Right kidney (tissue), 9 donors: ENCODE data around the gene AMBRA1.
A peak's percentile ranks its signal among the peaks of the same experiment; 100 is the strongest.

Experiments
- DNase-seq: peaks from one replicate; pipeline ENCODE4 v3.0.0-alpha.2; 2016
- long read RNA-seq, 8 donors: transcript quantifications; one replicate each; lab custom pipeline, GENCODE V29; 2026

Gene AMBRA1, protein sequence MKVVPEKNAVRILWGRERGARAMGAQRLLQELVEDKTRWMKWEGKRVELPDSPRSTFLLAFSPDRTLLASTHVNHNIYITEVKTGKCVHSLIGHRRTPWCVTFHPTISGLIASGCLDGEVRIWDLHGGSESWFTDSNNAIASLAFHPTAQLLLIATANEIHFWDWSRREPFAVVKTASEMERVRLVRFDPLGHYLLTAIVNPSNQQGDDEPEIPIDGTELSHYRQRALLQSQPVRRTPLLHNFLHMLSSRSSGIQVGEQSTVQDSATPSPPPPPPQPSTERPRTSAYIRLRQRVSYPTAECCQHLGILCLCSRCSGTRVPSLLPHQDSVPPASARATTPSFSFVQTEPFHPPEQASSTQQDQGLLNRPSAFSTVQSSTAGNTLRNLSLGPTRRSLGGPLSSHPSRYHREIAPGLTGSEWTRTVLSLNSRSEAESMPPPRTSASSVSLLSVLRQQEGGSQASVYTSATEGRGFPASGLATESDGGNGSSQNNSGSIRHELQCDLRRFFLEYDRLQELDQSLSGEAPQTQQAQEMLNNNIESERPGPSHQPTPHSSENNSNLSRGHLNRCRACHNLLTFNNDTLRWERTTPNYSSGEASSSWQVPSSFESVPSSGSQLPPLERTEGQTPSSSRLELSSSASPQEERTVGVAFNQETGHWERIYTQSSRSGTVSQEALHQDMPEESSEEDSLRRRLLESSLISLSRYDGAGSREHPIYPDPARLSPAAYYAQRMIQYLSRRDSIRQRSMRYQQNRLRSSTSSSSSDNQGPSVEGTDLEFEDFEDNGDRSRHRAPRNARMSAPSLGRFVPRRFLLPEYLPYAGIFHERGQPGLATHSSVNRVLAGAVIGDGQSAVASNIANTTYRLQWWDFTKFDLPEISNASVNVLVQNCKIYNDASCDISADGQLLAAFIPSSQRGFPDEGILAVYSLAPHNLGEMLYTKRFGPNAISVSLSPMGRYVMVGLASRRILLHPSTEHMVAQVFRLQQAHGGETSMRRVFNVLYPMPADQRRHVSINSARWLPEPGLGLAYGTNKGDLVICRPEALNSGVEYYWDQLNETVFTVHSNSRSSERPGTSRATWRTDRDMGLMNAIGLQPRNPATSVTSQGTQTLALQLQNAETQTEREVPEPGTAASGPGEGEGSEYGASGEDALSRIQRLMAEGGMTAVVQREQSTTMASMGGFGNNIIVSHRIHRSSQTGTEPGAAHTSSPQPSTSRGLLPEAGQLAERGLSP (N-terminal part only)
- long read RNA-seq, donor 1, partial matches to known transcripts = 5 of 6 reads
- long read RNA-seq, donor 1, other reads (novel, unspliced or antisense) = 0 of 6 reads
- long read RNA-seq, donor 2, full-length matches to known transcripts = 2 of 2 reads
- long read RNA-seq, donor 2, partial matches to known transcripts = 0 of 2 reads
- long read RNA-seq, donor 2, other reads (novel, unspliced or antisense) = 0 of 2 reads
- long read RNA-seq, donor 3, full-length matches to known transcripts = 1 of 1 reads
- long read RNA-seq, donor 3, partial matches to known transcripts = 0 of 1 reads
- long read RNA-seq, donor 3, other reads (novel, unspliced or antisense) = 0 of 1 reads
- long read RNA-seq, donor 4, full-length matches to known transcripts = 4 of 4 reads
- long read RNA-seq, donor 4, partial matches to known transcripts = 0 of 4 reads
- long read RNA-seq, donor 4, other reads (novel, unspliced or antisense) = 0 of 4 reads
- long read RNA-seq, donor 5, partial matches to known transcripts = 0 of 1 reads
- long read RNA-seq, donor 5, other reads (novel, unspliced or antisense) = 0 of 1 reads
- long read RNA-seq, donor 6 = 0 reads
- long read RNA-seq, donor 7, partial matches to known transcripts = 0 of 3 reads
- long read RNA-seq, donor 7, other reads (novel, unspliced or antisense) = 0 of 3 reads
- long read RNA-seq, donor 8 = 0 reads

DNA sequence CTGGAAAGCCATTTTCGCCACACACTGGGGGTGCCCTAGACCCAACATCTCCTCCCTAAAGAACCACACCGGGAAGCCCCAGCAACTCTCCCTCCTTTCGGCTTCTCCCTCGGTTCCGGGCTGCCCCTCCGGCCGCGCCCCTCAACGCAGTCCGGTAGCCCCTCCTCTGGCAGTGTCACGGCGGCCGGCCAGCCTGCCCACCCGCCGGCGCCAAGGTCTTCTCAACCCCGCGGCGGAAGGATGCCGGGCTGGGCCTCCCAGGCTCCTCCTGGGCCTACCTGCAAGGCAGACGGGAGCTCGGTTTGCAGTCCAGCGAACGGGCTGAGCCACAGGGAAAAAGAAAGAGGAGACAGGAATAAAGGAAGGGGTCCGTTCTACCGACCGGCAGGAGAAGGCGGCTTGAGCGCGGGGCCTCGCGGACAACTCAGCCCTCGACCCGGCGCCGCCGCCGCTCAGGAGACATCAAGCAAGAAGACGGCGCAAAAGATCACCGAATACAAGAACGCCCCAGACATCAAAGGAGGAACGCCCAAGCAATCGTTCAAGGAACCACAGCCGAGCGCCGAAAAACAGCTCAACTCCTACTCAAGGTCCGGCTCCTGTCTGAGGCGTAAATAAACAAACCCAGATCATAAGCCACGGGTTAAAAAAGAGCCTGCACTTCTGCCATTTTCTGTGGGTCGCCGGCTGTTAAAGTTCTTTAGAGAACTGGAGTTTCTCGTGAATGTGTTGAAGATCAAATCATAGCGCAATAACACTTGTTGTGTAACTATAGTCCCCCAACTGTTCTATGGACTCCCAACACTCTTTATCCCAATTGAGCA is at the start of gene AMBRA1:
AMBRA1 (minus strand) TSS at position 474 of the 824 bp plus-strand sequence. CDS start 45,643 bp downstream, outside the sequence.
- peak; percentile 96 for DNase-seq

DNA sequence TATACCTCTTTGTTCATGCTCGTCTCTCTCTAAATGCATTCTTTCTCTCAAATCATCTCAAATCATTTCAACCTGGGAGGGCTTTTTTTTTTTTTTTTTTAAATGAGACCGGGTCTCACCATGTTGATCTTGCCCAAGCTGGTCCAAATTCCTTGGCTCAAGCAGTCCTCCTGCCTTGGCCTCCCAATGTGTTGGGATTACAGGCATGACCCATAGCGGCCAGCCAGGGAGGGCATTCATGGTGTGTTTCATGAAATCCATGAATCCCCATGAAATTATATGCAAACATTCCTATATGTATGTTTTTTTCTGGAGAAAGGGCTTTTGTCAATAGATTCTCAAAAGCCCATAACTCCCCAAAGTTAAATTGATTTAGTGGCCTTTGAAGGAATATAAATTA is 49.7 kb upstream of the AMBRA1 start:
- DNase-seq = no peak

DNA sequence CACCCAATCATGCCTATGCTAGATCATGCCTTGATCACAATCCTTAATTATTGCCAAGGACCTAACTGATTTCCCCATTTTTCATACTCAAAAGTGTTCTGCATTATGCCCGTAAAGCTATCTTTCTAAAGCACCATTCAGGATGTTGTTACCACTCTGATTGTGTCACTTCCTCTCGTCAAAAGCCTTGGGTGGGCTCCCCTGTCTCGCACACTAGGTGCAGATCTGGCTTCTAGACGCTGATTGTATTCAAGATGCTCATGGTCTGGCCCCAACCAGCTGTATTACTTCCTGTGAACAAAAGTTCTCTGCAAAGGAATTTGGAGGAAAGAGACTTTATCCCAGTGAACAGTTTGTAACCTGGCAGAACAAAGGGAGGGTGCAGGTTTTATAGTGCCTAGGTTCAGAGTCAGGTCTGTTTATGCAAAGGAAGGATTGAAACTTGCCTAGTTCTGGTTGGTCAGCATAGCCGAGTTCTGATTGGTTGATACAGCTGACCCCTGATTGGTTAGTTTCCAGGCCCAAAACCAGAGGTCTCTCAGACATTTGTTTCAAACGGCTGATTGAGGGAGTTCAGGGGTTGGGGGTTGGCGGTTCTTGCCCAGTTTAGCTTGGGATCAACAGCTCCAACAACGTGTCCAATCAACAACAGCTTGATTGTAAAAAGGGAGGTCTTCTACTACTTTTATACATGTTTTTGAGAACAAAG is 49.0 kb upstream of the AMBRA1 start:
- DNase-seq = no peak

DNA sequence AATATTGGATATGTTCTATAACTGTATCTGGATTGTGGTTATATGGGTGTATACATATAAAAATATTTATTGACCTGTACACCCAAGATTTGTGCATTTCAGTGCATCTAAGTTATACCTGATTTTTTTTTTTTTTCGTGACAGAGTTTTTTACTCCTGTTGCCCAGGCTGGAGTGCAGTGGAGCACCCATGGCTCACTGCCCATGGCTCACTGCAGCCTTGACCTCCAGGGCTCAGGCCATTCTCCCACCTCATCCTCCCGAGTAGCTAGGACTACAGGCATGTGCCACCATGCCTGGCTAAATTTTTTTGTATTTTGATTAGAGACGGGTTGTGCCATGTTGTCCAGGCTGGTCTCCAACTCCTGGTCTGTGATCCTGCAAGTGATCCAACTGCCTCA is 47.8 kb upstream of the AMBRA1 start:
- DNase-seq = no peak

DNA sequence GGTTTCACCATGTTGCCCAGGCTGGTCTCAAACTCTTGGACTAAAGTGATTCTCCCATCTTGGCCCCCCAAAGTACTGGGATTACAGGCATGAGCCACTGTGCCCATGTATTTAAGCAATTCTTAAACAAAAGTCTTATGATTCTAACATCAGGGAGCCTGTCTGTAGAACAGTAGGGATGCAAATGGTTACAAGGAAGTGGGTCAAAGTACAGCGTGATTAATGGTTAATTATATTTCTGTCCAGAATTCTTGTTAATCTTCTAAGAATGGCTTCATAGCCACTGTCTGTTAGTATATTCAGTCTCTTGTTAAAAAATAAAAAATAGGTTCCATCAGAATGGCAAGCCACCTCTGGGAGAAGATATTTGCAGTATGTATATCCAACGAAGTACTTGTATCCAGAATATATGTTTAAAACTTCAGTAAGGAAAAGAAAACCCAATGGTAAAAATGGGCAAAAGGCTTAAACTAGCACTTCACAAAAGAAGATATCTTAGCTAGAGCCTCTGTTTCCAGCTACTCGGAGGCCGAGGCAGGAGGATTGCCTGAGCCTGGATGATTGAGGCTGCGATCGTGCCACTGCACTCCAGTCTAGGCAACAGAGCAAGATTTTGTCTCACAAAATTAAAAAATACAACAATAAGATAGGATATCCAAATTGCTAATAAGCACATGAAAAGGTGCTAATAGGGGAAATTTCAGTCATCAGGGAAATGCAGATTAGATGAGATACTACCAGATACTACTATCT is 46.4 kb upstream of the AMBRA1 start:
- no peak for DNase-seq

DNA sequence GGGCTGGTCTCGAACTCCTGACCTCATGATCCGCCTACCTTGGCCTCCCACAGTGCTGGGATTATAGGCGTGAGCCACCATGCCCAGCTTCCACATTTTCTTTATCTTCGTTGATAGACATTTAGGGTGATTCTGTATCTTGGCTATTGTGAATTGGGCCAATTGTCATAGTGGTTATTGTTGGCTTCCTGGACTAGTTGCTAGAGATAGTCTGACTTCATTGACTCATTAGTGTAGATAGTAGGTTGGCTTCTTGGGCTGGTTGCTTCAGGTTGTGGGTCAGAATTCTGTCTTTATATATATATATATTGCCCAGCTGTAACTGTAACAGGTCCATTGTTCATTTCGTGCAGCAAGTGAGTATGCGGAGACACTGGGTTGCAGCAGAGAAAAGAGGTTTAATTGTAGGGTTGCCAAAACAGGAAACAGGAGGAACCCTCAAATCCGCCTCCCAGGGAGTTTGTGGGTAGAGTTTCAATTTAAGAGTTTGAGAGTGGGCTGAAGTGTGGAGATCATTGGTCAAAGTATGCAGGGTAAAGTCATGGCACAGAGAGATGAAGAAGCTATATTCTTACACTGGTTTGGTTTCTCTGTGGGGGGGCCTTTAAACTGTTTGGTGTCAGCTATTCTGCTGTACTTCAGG is 45.5 kb upstream of the AMBRA1 start:
- DNase-seq = no peak

DNA sequence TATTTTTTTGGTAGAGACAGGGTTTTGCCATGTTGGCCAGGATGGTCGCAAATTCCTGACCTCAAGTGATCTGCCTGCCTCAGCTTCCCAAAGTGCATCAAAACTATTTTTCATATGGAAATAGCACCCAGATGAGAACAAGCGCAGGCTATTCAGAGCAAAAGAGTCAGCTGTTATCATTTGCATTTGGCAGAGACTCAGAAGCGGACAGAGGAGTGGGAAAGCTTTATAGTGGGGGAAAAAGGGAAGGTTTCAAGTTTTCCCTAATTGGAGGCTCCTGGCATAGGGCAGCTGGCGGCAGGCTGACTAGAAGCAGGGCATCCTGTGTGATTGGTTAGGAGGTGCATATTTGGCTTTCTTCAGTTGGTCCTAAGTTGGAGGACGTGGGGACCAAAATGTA is 43.7 kb upstream of the AMBRA1 start:
- DNase-seq = no peak

DNA sequence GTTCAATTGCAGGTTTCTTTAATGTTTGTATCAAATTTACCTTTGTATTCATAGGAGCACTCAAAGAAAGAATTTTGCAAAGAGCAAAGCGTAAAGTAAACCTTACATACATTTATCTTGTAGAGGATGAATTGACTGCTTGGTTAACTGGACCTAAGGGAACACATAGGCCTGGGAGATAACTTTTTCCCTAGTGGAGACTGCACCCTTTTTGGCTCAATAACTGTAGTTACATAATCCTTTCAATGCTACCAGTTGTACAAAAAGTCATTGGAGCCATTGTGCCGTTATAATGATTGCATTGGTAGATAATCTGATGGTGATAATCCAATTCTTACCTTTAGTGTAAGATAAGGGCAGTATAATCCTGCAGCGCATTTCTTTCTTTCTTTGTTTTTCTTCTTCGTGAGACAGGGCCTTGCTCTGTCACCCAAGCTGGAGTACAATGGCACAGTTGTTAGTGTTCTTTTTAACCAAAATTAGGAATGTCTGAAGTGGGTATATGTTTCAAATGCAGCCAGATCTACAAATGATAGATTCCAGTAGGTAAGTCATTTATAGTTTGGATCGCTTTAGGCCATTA is 41.8 kb upstream of the AMBRA1 start:
- DNase-seq = no peak

DNA sequence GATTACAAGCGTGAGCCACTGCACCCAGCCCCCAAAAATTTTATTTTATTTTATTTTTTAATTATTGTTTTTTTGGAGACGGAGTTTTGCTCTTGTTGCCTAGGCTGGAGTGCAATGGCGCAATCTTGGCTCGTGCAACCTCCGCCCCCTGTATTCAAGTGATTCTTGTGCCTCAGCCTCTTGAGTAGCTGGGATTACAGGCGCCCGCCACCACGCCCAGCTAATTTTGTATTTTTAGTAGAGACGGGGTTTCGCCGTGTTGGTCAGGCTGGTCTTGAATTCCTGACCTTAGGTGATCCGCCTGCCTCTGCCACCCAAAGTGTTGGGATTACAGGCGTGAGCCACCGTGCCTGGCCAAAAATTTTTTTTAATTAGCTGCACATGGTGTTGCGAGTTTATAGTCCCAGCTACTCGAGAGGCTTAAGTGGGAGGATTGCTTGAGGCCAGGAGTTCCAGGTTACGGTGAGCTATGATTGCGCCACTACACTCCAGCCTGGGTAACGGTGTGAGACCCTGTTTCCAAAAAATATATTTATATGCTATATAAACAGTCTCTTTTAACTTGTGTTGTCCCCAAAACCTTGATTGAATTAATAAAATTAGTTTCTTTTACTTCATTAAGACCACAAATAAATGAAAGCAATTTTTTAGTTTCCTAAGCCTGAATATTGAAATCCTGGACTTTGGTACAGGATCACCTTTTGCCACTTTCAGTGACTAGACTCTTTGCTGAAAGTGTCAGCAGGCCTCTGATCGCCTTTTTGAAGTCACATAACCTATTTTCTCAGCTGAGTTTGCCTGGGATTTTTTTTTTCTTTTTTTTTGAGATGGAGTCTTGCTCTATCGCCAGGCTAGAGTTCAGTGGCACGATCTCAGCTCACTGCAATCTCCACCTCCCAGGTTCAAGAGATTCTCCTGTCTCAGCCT is 39.7 kb upstream of the AMBRA1 start:
- DNase-seq = no peak

DNA sequence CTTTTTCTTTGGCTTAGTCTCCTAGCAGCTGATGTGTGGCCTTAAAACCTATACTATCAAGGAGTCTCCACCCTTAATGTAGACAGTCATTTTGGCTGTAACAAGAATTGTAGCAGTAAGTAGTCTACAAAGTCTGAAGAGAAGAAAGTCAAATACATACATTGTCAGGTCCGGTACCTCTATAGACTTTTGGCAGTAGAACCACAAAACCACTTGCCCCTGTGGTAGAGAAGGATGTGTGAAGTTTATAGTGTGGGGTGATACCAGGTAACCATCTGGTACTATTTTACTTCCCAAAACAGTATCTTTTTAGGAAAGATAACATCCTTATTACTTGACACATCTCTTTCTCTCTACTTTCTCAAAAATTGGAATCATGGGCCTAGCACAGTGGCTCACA is 38.7 kb upstream of the AMBRA1 start:
- no peak for DNase-seq

DNA sequence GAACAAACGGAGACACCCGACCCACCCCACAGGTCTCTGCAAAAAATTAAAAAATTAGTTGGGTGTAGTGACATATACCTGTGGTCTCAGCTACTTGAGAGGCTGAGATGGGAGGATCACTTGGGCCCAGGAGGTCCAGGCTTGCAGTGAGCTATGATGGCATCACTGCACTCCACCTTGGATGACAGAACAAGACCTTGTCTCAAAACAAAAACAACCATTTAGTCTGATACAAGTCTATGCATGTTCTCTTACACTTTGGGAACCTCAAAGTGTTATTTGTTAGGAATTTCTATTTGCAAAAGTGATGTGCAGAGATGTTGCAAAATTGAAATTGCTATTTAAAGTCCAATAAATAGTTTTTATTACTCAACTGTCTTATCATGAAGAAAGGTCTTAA is 37.9 kb upstream of the AMBRA1 start:
- DNase-seq = no peak

DNA sequence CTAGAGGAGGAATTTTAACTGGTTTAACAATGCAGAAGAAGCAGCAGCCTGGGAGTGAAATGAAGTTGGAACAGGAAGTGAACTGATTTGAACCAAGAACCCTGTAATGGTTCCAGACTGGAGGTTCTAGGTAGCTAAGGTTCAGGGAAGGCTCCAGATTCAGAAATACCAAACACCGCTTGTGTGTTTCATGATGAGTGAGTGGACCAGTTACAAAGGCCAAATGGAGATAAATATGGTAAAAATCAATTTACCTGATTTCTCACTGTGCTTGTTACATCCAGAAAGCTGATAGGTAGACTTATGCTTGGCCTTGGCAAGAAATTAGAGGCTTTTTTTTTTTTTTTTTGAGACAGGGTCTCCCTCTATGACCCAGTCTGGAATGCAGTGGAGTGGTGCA is 36.4 kb upstream of the AMBRA1 start:
- no peak for DNase-seq

DNA sequence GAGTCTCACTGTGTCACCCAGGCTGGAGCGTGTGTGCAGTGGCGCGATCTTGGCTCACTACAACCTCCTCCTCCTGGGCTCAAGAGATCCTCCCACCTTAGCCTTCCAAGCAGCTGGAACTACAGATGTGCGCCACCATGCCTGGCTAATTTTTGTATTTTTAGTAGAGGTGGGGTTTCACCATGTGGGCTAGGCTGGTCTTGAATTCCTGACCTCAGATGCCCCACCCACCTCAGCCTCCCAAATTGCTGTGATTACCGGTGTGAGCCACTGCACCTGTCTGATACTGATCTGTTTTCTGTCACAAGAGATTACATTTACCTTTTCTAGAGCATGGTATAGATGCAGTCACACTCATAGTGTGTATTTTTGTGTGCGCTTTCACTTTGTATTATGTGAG is 35.1 kb upstream of the AMBRA1 start:
- DNase-seq = no peak

DNA sequence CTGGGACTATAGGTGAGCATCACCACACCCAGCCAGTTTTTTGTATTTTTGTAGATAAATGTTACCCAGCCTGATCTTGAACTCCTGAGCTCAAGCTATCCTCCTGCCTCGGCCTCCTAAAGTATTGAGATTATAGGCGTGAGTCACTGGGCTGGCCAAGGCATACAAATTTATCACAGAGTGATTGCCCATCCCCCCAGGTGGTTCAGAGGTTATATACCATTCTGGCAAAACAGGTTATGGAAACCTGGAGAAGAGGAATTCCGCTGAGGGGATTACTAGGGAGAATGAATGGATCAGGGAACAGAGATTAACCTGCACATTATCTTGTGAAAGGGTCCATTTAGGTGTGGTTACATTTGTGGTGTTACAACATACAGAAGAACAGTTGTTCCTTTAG is 31.6 kb upstream of the AMBRA1 start:
- DNase-seq = no peak

DNA sequence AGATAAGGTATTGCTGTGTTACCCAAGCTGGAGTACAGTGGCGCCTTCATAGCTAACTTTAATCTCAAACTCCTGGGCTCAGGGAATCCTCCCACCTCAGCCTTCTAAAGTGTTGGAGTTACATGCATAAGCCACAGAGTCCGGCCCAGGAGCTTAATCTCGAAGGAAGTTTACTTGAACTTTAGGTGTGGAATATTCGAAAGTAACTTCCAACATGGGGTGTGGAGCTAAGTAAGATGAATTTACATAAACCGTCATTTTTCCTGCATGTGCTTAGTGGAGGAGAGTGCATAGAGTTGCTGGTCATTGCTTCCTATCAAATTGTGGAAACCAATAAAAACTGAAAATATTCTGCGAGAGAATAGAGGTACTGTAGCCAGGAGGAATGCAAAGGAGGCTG is 25.0 kb upstream of the AMBRA1 start:
- no peak for DNase-seq

DNA sequence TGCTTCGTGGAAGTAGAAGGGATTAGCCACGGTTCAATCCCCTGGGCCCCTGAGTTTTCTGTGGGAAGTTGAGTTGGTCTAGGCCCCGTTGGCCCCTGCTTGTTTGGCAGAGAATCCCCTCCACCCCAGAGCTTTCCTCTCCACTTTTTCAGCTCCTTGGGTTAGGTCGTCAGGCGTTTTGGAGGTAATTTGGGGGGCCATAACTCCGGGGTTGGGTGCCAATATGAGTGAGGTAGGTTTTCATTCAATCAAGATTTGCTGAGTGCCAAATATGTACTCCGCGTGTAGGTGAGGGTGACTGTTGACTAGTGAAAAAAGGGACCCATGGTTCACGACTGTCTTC is 24.1 kb upstream of the AMBRA1 start:
- no peak for DNase-seq
